GM19452 (cell line): ENCODE results near the gene AHR.

Source experiments
- ATAC-seq: cut with Tn5 transposase; IDR thresholded peaks from one replicate; pipeline ENCODE4 v1.9.1; 2021; ENCODE audit not compliant: unreplicated experiment

Gene AHR

DNA sequence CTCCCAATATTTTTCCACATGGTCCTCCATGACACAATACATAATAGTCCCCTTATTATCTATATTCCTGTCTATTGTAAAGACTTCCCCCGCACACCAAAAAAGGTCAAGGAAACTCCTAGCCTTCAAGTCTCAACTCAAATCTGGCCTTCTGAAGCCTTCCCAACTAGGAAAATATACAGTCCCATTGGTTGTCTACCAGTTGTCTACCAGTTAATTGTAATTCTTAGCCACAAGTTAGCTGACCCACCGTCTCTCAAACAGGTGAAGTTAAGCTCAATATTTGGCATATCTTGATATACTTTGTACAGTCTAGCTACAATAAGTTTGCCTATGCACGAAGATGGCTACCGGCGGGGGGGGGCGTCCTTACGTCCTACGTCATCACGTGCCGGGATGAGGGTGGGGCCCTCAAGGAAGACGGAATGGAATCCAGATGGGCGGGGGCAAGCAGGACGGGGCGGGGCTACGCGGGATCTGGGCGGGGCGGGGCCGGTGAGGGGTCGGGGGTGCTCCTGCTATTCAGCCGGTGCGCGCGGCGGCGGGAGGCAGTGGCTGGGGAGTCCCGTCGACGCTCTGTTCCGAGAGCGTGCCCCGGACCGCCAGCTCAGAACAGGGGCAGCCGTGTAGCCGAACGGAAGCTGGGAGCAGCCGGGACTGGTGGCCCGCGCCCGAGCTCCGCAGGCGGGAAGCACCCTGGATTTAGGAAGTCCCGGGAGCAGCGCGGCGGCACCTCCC is at the start of gene AHR:
Gene AHR, plus strand, starts transcription at position 551 of the 738 bp plus-strand sequence. CDS start 613 bp downstream, outside the sequence.
- peak; percentile 57 for ATAC-seq

DNA sequence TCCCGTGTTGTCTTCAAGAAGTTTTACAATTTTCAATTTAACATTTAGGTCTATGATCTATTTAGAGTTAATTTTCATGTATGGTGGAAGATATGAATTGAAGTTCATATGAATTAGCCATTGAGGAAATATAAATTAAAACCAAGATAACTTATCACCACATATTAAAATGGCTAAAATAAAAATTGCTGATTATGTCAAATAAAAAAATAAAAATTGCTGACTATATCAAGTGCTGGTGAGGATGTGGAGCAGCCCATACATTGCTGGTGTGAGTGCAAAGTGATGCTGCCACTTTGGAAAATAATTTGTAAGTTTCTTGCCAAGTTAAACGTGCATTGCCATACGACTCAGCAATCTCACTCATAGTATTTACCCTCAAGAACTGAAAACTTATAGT is 44.6 kb upstream of the AHR start:
- ATAC-seq, result no peak

DNA sequence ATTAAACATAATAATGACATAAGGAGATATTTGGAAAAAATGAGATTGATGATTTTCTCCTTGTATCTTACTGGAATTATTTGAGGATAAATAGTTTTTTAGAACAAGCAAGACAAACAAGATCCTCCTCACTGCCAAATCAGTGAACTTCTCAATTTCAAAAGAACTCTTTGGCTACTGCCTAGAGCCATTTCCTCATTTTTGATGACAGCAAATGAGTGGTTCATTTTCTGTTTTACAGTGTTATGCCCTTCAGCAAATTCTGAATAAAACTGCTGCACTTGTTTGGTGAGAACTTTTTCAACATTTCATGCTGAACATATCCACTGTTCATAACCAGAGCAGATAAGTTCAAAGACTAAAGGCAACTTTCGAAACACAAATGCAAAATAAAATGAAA is 42.5 kb upstream of the AHR start:
- ATAC-seq, result no peak

DNA sequence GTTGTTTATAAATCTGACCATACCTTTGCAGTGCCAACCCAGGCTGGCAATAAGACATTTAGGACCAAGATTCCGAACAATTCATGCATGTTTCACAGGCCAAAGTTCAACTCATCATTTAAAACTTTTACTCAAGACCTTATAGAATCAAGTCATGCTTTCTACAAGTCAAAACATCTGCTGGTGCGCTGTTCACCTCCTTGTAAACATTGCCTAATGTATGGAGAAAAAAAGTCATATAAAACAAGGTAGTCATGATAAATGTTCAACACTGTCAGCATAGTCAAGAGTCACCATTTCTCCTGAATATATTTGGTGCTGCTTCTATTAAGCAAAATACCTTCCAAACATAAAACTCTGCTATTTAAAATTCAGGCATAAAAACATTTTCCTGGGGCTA is 42.1 kb upstream of the AHR start:
- no peak for ATAC-seq

DNA sequence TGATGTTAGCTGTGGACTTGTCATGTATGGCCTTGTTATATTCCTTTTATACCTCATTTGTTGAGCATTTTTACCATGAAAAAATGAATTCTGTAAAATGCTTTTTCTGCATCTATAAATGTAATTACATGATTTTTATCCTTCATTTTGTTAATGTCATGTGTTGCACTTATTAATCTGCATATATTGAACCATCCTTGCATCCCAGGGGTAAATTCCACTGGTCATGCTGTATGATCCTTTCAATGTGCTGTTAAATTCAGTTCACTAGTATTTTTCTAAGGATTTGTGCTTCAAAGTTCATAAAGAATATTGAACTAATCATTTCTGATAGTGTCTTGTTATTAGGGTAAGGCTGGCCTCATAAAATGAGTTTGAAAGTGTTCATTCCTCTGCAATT is 31.9 kb upstream of the AHR start:
- ATAC-seq, result no peak

DNA sequence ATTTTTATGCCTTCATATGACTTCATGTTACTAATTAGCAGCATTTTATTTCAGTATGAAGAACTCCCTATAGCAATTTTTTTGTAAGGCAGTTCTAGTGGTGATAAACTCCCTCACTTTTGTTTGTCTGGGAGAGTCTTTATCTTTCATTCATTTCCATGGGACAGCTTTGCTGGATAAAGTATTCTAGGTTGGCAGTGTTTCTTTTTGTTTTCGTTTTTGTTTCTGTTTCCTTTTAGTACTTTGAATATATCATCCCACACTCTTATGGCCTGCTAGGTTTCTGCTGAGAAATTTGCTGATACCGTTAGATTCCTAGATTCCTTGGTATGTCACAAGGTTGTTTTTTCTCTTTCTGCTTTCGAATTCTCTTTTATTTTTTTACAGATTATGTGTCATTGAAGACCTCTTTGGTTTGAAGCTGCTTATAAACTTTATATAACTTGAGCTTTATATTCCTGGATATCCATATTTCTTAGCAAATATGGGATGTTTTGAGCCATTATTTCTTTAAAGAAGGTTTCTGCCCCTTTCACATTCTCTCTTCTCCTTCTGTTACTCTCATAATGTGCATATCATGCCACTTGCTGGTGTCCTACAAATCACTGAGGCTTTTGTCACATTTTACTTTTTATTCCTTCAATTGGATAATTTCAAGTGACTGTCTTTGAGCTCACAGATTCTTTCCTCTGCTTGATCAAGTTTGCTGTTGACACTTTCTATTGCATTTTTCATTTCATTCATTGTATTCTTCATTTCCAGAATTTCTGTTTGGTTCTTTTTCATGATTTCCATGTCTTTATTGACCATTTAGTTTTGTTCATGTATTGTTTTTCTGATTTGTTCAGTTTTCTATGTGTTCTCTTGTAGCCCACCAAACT is 28.9 kb upstream of the AHR start:
- ATAC-seq, result no peak

DNA sequence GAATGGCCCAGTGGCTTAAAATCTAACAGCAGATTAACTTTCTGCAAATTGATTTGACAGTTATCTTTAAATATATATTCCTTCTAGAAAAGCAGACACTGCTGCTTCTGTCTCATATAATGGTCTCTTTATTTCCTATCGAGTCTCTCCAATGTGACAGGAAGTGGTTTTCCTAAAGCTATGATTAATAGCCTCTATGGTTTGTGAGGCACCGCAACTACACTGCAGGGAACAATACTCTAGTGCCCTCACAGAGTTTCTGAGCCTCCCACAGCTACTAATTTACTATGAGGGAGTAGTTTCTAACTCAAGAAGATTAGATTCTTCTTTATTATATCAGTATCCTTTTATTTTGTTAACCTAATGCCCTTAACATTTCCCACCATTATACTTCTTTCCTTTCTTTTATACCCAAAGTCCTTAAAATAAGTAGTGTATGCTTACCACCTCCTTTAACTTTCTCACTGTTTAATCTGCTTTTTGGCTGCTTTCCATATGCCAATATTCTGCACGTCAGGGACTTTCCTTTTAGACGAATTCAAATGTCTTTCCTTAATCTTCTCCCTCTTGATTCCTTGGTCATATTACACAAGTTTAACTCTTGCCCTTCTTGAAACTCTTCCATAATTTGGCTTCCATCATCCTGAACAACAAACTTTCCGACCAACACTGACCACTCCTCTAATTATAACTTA is 23.8 kb upstream of the AHR start:
- no peak for ATAC-seq

DNA sequence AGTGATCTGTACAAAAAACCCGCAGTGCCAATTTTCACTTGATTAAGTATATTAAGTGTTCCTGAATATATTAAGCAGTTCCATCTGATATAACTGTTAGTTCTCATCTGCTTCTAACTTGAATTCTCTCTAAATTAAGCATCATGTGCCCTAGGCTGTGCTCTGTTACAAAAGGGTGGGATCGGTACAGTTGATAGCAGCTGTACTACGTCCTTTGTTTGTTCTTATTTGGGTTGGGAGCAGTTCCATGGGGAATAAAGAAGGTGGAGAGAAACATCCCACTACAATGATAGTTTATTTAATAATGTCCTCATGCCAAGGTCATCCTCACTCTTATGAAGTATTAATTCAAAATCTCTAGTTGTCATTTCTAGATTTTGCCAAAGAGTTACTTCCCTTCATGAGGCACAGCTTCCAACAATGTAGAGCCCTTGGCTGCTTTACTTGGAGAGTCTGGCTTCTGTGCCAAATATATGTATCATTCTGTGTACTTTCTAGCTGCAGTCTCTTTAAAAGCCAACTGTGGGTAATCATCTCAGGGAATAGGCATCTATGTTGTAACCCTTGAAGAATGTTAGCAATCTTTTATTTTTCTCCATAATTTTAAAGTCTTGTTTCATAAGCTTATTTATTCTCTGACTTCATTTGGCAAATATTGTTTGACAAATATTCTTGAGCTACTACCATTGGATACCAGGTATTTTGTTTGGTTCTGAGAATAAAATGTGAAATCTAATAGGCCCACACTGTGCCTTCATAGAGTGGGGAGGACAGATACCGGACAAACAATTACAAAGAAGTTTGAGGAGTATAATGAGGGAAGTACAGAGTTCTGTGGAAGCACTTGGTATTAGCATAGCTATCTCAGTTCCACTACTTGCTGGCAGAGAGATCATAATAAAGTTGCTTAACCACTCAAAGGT is 22.4 kb upstream of the AHR start:
- ATAC-seq, result no peak

DNA sequence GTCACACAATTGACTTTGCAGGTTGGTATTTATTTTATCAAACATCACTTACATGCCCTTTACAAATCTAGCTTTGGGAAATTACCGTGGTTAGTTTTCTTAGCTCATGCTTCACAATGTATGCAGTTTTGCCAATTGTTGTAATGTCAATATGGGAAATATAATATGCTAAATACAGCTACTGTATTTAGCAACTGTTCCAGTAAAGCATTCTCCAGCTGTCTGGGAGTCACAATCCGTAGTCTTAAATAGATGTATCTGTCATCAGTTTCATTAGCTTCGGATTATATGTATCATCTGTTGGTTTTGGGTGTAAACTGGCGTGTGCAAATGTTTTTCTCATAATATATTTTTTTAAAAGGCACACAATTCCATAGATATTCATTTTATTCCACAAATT is 19.4 kb upstream of the AHR start:
- no peak for ATAC-seq

DNA sequence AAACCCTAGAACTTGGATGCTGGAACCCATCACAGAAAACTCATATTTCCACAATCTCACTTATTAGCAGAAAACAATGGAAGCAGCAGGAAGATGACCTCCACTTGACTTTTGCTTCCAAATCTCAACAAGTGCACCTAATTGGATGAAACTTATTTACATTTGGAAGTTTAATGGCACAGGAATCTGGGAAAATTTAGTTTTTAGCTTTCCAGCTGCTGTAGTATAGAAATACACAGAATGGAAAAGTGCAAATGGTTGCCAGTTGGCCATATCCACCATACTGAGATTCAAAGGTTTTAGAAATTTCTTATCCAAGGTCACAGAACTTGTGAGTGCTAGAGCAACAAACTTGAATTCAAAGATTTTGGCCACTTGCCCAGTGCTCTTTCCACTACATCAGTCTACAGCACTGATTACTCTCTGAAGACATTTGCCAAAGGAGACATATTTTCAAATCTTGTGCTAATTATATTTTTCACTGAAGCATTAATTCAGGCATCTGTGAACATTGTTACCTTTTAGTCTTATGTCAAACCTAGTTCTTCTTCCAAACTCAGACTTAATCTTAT is 9.3 kb upstream of the AHR start:
- ATAC-seq, result no peak

DNA sequence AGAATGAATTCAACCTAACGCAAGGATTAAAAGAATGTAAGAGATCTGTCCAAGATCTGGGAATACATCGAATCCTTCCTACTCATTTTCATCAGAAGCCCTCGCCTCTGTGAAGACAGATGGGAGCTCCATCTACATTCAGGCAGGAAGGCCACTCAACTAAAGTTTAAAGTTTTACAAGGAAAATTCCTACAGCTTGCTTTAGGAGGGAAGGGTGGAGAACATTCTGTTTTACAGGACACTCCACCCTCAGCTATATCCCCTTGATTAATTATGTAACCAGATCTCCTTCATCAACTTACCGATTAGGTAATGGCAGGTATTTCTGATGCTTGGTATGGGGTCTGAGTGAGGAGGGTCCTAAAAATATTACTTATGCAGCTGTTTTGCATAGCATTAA is 5.6 kb upstream of the AHR start:
- ATAC-seq, result no peak

DNA sequence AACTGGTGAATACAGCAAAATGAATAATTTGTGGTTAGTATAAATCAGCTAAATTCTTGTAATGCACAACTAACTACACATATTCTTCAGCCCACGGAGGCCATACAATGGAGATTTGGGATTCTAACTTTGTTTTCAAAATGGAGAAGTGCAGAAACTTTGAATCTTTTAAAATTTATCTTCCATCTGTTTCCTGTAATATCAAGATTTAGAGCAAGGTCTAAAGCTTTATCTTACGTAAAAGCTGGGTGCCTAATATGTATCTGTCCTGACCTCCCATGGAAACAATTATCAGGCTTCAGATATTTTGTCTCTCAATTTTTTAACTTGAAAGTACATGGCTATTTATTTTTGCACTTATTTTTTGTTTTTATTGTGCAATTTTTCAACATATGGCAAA is 5.0 kb upstream of the AHR start:
- no peak for ATAC-seq

DNA sequence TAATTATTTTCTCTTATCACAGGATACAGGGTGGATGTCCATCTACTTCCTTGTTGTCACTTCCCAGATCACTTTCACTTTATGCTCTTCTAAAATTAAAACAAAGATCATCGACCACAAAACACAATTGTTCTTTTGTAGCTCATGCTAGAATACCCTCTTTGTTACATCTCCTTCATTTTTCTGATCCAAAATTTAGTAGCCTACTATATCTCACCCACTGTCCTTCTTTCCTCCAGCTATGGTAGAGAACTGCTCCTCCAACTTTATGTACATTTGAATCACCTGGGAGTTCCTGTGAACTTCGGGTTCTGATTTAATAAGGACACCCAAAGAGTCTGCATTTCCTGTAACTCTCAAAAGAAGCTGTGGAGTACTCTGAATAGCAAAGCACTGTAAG is 1.2 kb upstream of the AHR start:
- ATAC-seq, result no peak

DNA sequence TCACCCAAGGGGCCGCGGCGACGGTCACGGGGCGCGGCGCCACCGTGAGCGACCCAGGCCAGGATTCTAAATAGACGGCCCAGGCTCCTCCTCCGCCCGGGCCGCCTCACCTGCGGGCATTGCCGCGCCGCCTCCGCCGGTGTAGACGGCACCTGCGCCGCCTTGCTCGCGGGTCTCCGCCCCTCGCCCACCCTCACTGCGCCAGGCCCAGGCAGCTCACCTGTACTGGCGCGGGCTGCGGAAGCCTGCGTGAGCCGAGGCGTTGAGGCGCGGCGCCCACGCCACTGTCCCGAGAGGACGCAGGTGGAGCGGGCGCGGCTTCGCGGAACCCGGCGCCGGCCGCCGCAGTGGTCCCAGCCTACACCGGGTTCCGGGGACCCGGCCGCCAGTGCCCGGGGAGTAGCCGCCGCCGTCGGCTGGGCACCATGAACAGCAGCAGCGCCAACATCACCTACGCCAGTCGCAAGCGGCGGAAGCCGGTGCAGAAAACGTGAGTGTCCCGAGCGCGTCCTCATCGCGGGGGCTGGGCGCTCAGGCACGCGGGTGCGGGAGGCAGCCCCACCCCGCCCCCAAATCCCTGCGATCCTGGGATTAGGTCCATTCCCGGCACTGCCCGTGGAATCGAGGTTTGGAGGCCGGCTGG is 509 bp downstream of the AHR start:
- peak; percentile 44 for ATAC-seq

DNA sequence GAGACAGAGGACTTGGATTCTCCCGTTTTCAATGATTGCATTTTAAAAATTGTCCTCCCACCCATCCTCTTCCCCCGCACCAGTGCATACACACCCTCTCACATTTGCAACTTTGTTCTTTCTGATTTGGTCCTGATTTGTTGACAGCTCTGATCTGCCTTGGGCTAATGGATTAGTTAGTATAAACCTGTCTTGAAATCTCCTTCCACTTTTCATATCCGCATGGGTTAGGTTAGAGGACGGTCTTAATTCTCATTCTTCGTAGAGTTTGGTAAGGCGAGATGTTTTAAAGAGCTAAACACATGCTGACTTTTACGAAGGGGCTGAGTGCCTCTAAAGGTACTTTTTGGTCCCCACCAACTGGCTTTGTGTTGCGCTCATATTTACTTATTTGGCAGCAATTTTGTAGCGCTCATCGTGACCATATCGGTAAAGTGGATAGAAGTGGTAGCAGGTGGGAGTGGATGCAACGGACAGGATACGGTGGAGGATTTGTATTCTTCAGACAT is 1.1 kb downstream of the AHR start:
- ATAC-seq, result peak; percentile 2

DNA sequence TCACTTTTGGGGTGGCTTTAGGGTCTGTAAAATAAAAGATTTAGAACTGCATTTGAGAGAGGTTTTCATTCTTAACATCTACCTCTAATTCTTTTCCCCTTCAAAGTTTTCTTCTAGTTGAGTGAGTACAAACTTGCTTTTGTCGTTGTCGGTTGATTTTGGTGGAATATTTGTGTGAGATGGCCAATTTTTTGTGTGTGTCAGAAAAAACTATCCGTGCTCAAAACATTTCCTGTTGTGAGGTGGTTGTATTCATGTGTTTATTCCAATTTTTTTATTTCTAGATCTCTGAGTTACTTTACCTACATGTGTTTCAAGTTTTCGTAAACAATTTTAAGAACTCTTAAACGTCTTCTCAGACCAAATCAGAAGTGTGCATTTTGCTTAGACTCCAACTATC is 1.6 kb downstream of the AHR start:
- no peak for ATAC-seq

DNA sequence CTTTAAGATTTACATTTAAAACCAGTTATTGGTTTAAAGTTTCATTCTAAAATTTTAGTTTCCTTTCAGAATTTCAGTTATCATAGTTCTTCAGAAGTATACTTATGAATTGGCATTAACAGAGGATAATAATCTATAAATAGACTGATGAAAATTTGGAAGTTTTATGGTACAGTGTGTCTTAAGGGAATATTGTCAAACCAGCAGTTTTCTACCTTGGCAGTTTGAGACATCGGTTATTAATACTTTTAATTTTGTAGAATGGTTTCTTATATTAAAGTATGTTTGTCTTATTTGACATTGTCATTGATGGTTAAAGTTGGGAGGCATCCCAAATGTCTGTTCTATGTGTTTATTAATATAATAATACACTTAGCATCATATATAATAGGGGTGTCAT is 2.0 kb downstream of the AHR start:
- ATAC-seq, result no peak

DNA sequence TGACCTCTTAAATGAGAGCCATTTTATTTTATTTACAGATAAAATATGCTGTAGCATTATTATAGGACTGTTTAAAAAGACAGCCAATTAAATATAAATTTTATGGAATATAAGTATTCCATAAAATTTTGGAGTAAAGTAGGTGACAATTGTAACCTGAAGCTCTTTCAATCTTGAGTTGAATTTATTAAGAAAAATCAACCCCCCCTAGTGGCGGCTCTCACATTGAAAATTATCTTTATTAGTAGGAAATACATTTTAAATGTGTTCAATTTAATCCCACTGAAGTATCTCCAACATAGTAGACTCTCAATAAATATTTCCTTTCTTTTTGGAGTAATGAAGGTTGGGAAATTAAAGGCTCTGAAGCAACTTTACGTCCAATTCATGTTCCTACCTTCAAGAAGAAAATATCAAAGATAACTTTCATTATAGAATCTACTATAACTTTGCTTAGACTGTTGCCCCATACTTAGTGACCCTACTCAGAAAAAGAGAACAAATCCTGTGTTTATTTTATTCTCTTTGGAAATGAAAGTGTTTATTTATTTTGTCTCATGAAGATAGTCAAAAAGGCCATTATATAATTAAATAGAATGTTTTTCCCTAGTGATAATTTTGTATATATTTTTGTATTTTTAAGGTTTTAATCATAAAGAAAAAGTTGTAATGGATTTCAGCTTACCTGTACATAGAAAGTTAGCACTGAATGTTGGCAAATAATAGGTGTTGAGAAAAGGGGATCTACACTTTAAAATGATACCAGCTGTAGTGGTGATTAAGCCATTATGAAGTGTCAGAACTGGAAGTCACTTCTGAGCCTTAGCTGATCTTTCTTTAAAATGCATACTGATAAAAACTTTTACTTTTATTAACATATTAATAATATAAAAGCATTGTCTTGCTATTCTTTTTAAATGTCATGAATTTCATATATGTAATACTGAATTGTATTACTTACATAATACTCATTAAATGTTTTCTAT is 3.3 kb downstream of the AHR start:
- ATAC-seq, result no peak
